Skeletal muscle cell (primary cell): ENCODE data around the gene GTF3C4.

Experiments
- DNase-seq: peaks from one replicate; pipeline ENCODE4 v3.0.0-alpha.2; 2010; ENCODE audit warnings: low read depth
- H3K4me3 ChIP-seq: 2 replicates; pipeline ENCODE4 v1.5.1; 2011; ENCODE audit warnings: low read depth, mild to moderate bottlenecking, control low read depth, low read length, moderate library complexity

The GTF3C4 gene, protein sequence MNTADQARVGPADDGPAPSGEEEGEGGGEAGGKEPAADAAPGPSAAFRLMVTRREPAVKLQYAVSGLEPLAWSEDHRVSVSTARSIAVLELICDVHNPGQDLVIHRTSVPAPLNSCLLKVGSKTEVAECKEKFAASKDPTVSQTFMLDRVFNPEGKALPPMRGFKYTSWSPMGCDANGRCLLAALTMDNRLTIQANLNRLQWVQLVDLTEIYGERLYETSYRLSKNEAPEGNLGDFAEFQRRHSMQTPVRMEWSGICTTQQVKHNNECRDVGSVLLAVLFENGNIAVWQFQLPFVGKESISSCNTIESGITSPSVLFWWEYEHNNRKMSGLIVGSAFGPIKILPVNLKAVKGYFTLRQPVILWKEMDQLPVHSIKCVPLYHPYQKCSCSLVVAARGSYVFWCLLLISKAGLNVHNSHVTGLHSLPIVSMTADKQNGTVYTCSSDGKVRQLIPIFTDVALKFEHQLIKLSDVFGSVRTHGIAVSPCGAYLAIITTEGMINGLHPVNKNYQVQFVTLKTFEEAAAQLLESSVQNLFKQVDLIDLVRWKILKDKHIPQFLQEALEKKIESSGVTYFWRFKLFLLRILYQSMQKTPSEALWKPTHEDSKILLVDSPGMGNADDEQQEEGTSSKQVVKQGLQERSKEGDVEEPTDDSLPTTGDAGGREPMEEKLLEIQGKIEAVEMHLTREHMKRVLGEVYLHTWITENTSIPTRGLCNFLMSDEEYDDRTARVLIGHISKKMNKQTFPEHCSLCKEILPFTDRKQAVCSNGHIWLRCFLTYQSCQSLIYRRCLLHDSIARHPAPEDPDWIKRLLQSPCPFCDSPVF

DNA sequence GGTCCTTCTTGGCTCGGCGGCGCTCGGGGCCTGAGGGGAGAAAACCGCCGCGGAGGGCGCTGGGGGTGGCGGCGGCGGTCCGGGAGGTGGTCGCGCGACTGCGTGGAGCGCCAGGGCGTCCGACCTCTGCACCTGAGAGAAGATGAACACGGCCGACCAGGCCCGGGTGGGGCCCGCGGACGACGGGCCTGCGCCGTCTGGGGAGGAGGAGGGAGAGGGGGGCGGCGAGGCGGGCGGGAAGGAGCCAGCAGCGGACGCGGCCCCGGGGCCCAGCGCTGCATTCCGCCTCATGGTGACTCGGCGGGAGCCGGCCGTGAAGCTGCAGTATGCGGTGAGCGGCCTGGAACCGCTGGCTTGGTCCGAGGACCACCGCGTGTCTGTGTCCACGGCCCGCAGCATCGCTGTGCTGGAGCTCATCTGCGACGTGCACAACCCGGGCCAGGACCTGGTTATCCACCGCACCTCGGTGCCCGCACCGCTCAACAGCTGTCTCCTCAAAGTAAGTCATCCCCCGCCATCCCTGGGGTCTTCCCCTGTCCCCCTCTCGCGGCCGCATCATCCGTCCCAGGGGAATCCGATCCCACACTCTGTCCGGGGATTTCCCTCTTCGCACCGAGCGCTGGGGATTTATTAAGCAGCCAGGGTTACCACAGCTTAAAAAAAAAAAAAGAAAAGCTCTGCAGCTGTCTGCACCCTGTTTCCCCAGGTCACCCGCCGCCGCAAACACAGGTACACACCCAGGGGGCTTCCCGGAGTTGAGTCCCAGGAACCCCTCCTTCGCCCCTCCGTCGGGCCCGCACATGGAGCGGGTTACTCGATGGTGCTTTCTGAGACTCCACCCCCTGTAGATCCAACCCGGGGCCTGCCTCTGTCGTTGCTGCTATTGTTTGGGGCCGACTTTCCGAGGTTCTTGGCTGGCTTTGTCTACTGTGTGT is at the start of gene GTF3C4:
TSS of gene GTF3C4 (plus strand) at position 8 of the 935 bp plus-strand sequence. CDS start at position 143, 135 bp downstream.
- H3K4me3 ChIP-seq, result peak within 1 kb of the TSS; percentile 94
- DNase-seq, result no peak

GRCh38 chr9:132622159-132622558 is 48.1 kb upstream of the GTF3C4 start:
- no peak overlapping the region for H3K4me3 ChIP-seq
- peak; percentile 51 for DNase-seq

DNA sequence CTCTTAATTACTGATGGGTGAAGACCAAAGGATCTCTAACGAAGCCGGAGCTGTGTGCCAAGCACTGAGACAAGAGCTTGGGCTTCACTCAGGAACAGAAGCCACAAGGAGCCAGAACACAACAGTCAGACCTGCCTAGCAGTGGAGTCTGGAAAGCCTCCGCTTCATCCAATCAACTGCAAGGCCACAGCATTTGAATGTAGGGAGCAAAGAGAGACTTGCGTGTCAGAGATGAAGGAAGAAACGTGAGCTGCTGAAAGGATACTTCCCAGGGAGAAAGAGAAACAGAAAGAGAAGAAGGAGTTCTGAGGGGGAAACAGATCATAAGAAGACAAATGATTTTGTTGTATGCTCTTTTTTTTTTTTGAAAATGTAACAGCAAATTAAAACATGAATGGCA is 44.0 kb upstream of the GTF3C4 start:
- no peak overlapping the region for H3K4me3 ChIP-seq
- DNase-seq, result no peak

- no peak for DNase-seq
- no peak overlapping the region for H3K4me3 ChIP-seq
These were observed 43.2 kb upstream of the GTF3C4 start for GRCh38 chr9:132627106-132627505.

- no peak for DNase-seq
- no peak overlapping the region for H3K4me3 ChIP-seq
These were observed 42.7 kb upstream of the GTF3C4 start for GRCh38 chr9:132627594-132627993.

DNA sequence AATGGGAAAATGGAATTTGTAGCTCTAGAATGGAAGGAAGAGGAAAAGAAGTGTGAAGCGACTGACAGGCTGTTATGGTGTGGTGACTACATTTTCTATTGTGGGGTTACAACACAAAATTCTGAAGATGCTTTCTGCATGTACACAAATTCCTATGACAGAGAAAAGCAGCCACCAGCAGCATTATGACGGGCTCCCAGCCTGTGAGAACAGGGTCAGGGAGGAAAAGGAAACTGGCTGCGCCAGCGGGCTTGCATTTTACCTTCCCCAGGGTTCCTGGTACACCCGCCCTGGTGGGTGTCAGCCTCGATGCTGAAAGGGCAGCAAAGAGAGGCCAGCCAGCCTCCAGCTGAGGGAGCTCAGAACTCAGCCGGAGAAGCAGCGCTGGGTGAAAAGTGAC is 41.5 kb upstream of the GTF3C4 start:
- no peak for DNase-seq
- no peak overlapping the region for H3K4me3 ChIP-seq

- no peak overlapping the region for H3K4me3 ChIP-seq
- no peak for DNase-seq
These were observed 40.1 kb upstream of the GTF3C4 start for GRCh38 chr9:132630116-132630515.

GRCh38 chr9:132630811-132631210 is 39.5 kb upstream of the GTF3C4 start:
- no peak for DNase-seq
- no peak overlapping the region for H3K4me3 ChIP-seq

- DNase-seq, result peak; percentile 31
- H3K4me3 ChIP-seq, result no peak overlapping the region
These were observed 39.0 kb upstream of the GTF3C4 start for GRCh38 chr9:132631280-132631679.

DNA sequence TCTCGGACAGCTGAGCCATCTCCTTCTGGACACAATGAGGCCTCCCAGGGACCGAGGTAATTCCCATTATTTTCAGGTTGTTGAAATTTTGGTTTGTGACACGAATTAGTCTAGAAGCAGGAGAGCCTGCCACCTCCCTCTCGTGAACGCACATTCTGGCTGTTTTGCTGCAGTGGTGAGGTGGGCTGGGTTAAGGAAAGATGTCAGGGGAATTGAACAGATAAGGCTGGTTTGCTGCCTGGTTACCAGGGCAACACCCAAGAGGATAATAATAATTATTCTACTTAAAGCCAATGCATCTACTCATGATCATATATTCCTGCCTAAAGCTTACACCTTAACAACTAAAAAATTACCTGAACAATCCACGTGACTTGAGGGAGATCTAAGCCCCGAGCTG is 38.6 kb upstream of the GTF3C4 start:
- no peak for DNase-seq

DNA sequence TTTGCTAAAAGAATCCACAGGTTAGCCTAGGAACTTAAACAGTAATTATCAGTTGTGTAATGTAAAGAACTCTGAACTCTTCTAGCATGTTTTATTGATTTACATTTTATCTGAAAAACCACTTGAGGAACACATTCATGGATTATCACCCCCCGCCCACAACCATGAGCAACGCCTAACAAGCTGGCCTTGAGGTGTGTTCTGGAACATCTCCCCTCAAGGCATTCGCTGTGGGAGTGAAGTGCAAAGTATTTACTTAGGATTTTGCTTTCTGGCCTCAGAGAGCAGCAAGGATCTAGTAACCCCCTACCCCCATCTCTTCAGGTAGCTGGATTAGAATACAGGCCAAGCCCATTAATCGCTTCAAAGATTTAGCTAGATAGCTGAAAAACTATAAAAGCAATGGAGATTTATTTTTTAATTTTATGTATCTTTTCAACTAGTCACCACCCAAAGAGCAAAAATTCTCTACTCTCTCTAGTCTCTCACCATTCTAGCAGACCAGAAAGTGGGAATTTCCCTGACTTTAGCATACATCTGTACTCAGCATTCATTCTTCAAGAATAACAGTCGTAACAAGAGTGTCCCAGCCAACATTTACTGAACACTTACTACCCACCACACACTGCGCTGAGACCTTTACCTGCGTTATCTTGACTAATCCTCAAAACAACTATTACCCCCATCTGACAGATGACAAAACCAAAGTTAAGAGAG is 37.7 kb upstream of the GTF3C4 start:
- DNase-seq, result no peak
- H3K4me3 ChIP-seq, result no peak overlapping the region

More for the DNA sequence above, 38.6 kb upstream of the GTF3C4 start:
- H3K4me3 ChIP-seq, result no peak overlapping the region

DNA sequence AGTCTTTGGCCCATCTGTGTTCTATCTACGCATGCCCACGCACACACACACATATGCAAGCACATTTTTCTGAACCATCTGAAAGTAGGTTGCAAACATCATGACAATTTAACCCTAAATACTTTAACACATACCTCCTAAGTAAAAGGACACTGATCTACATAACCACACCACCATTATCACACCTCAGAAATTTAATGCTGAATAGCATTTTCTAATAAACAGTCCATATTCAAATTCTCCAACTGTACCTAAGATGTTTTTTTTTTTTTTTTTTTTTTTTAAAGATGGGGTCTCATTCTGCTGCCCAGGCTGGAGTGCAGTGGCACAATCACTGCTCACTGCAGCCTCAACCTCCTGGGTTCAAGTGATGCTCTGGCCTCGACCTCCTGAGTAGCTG is 35.9 kb upstream of the GTF3C4 start:
- H3K4me3 ChIP-seq, result no peak overlapping the region
- DNase-seq, result no peak

DNA sequence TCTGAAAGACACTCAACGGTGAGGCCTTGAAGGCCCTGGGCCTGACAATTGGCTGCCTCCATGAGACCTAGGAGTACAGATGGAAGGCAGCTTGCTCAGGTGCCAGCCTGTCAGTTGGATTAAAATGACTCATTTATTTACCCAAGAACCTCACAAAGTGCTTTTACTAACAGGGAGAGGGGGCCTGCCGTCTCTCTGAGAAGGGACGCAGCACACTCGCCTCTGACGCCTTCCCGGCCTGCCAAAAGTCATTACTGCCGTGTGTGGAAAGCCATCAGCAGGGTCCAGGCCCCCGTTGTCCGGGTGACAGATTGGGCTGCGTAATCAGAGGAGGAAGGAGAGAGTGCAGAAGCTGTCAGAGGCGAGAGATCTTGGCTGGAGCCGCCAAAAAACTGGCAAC is 32.9 kb upstream of the GTF3C4 start:
- H3K4me3 ChIP-seq, result no peak overlapping the region
- no peak for DNase-seq

DNA sequence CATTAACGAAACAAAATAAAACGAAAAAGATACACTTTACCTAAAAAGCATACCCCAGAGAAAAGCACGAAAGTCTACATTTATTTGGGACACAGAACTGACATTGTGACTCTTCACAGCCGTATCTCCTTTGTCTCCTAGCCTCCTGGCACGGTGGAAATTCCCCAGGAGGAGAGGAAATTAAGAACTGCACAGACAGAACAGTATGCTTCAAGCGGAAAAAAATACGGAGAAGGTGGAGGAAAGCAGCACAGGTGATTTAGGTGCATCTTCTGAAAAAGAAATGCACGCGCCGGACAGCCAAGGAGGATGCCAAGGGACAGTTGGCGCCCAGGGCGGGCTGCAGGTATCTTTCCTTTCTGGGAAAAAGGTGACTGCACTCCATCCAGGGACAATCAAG is 32.5 kb upstream of the GTF3C4 start:
- no peak overlapping the region for H3K4me3 ChIP-seq
- no peak for DNase-seq

GRCh38 chr9:132638240-132638639 is 32.0 kb upstream of the GTF3C4 start:
- peak; percentile 41 for DNase-seq
- H3K4me3 ChIP-seq, result no peak overlapping the region

GRCh38 chr9:132639322-132639721 is 30.9 kb upstream of the GTF3C4 start:
- H3K4me3 ChIP-seq, result no peak overlapping the region
- DNase-seq, result no peak

DNA sequence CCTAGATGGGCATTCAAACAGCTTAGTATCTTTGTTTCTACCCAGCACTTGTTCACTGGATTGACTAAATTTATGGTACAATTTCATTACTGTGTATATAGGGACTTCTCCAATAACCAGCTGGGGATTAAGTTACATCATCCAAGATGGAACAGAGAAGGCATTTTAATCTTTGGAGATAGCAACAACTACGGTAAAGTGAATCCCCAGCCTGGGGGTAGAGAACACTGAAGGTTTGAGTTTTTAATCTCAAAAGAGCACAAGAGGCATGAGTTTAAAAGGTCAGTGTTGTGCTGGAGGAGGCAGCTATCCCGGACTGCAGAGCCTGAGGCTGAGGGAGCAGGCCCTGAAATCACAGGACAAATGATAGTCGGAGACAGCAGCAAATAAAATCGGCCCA is 29.0 kb upstream of the GTF3C4 start:
- DNase-seq, result no peak

DNA sequence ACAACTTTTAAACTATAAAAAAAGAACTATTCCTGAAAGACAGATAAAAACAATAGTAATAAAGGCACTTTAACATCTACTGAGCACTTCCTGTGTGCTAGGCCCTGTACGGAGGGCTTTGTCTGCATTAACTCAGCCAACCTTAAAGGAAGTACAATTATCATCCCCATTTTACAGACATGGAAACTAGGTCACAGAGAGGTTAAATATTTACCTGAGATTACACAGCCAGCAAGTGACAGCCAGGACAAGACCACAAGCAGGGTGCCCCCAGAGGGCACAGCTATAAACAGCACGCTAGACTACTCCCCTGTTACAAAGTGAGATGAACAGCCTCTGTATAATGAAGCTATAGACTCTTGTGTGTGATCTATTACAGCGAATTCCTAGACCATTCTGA is 26.0 kb upstream of the GTF3C4 start:
- no peak overlapping the region for H3K4me3 ChIP-seq
- no peak for DNase-seq

More for the DNA sequence above, 29.0 kb upstream of the GTF3C4 start:
- no peak overlapping the region for H3K4me3 ChIP-seq

DNA sequence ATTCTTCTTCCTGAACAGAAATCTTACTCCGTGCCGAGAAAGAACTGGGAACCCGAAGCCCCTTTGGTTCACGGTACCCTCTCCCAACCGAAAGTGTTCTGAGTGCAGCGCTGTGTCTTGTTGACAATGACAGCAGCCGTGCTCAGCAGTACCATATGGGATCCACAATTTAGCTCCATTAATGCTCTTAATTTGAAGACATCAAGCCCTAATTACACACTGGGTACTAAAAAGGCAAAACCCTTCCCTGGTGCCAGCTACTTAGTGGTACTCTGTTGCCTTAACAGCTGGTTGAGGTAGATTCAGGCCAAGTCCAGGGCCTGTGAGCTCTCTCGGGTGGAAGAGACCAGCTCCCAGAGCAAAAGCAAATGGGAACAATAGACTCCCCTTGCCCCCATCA is 25.0 kb upstream of the GTF3C4 start:
- H3K4me3 ChIP-seq, result no peak overlapping the region
- DNase-seq, result no peak
